ENCODE results near the gene DERA. TPM values are rescaled to one million over a fixed set of nuclear protein-coding genes. Genes with fewer than 3 reads are reported as not detected.
"Not testable (repeated sequence)": the region's sequence is repeated elsewhere in the genome, so short reads cannot be mapped to it uniquely, and the experiment has no call there.

The DERA gene
- total RNA-seq, 4 donors from 2014 or later = 30.9 to 40.6 (median 34.9) TPM

DNA sequence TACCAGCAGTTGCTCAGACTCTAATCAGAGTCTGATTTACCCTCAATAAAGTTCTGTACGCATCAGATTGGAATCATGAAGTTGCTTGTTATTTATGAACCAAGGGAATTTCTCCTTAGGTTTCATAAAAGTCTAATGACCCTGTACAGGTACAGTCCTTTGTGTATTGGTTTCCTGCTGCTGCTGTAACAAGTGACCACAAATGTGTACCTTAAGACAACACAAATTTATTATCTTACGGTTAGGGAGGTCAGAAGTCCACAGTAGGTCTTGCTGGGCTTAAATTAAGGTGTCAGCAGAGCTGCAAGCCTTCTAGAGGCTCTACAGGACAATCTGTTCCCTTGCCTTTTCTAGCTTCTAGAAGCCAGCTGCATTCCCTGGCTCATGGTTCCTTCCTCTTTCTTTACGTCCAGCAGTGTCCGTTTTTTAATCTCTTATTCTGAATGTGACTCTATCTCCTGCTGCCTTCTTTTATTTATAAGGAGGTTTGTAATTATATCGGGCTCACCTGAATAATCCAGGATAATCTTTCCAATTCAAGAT is 6.7 kb upstream of the DERA start:
- DNase-seq (ENCODE audit: low spot score in 2 of 2) = no peak
- no peaks in the 10 kb centered on the region for H3K9me3 ChIP-seq
- no peaks in the 10 kb centered on the region for H3K27me3 ChIP-seq
- no peak overlapping the region for H3K27ac ChIP-seq
- H3K4me1 ChIP-seq = no peaks in the 10 kb centered on the region
- TF ChIP-seq POLR2A (IDR thresholded peaks at IDR 0.05) (no peak), EP300 (IDR thresholded peaks at IDR 0.05) (no peak)
- TF ChIP-seq, protein P1, sequence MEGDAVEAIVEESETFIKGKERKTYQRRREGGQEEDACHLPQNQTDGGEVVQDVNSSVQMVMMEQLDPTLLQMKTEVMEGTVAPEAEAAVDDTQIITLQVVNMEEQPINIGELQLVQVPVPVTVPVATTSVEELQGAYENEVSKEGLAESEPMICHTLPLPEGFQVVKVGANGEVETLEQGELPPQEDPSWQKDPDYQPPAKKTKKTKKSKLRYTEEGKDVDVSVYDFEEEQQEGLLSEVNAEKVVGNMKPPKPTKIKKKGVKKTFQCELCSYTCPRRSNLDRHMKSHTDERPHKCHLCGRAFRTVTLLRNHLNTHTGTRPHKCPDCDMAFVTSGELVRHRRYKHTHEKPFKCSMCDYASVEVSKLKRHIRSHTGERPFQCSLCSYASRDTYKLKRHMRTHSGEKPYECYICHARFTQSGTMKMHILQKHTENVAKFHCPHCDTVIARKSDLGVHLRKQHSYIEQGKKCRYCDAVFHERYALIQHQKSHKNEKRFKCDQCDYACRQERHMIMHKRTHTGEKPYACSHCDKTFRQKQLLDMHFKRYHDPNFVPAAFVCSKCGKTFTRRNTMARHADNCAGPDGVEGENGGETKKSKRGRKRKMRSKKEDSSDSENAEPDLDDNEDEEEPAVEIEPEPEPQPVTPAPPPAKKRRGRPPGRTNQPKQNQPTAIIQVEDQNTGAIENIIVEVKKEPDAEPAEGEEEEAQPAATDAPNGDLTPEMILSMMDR (IDR thresholded peaks at IDR 0.05) = no peak
- WGBS, 2 donors = 89 to 92% methylated on average over 5 of the region's 5 CpGs
- H3K36me3 ChIP-seq = peaks cover 0 to 77% (median 0%) of the 10 kb centered on the region in 3 donors
- no peak overlapping the region for H3K4me3 ChIP-seq

GRCh38 chr12:15910468-15910863 is 666 bp upstream of the DERA start:
- no peak for DNase-seq (ENCODE audit: low spot score in 2 of 2)
- Histone ChIP-seq H3K4me3 (peak overlapping the region; percentile 71 to 99 (median 88)), H3K36me3 (peaks cover 0 to 20% (median 0%) of the 10 kb centered on the region in 3 donors), H3K27me3 (no peaks in the 10 kb centered on the region), H3K4me1 (peaks cover 0 to 17% (median 0%) of the 10 kb centered on the region in 4 donors), H3K9me3 (no peaks in the 10 kb centered on the region), H3K27ac (peak overlapping the region in 3 of 4 donors; percentile 92 to 96 (median 95))
- 58 to 61% methylated on average over 5 of the region's 5 CpGs for WGBS, 2 donors
- TF ChIP-seq EP300 (IDR thresholded peaks at IDR 0.05) = no peak
- TF ChIP-seq POLR2A (IDR thresholded peaks at IDR 0.05) = no peak
- TF ChIP-seq, protein P1 (IDR thresholded peaks at IDR 0.05) = no peak

DNA sequence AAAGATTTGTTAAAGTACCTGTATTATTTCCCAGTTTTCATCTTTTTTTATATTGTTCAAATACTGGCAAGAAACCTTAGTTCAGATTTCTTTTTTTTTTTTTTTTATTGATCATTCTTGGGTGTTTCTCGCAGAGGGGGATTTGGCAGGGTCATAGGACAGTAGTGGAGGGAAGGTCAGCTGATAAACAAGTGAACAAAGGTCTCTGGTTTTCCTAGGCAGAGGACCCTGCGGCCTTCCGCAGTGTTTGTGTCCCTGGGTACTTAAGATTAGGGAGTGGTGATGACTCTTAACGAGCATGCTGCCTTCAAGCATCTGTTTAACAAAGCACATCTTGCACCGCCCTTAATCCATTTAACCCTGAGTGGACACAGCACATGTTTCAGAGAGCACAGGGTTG is 799 bp downstream of the DERA start:
- not testable (repeated sequence) for DNase-seq (ENCODE audit: low spot score in 2 of 2); H3K27me3 ChIP-seq; H3K36me3 ChIP-seq; H3K9me3 ChIP-seq
- Histone ChIP-seq H3K4me1 (peaks cover 0 to 17% (median 0%) of the 10 kb centered on the region in 4 donors), H3K27ac (peak overlapping the region; percentile 78 to 96 (median 94)), H3K4me3 (peak overlapping the region; percentile 71 to 99 (median 88))
- 8 to 13% methylated on average over 5 of the region's 5 CpGs for WGBS, 2 donors

DNA sequence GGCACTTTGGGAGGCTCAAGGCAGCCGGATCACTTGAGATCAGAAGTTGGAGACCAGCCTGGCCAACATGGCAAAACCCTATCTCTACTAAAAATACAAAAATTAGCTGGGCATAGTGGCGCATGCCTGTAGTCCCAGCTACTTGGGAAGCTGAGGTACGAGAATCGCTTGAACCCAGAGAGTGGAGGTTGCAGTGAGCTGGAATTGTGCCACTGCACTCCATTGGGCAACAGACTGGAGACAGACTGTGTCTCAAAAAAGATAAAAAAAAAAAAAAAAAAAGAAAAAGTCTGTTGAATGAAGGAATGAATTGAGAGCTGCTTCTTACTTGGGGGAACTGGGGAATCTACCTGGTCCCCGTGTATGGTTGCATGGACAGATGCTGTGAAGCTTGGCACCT is 3.0 kb downstream of the DERA start:
- not testable (repeated sequence) for H3K27me3 ChIP-seq; H3K27ac ChIP-seq; H3K36me3 ChIP-seq; H3K4me3 ChIP-seq; DNase-seq (ENCODE audit: low spot score in 2 of 2); H3K9me3 ChIP-seq
- H3K4me1 ChIP-seq = peaks cover 0 to 17% (median 0%) of the 10 kb centered on the region in 4 donors
- 94 to 98% methylated on average over 5 of the region's 5 CpGs for WGBS, 2 donors

GRCh38 chr12:15918066-15918465 is 6.9 kb downstream of the DERA start:
- Histone ChIP-seq H3K4me3 (no peak overlapping the region), H3K27ac (no peak overlapping the region), H3K27me3 (no peaks in the 10 kb centered on the region), H3K9me3 (no peaks in the 10 kb centered on the region), H3K4me1 (peaks cover 0 to 8% (median 0%) of the 10 kb centered on the region in 4 donors), H3K36me3 (peaks cover 0 to 10% (median 0%) of the 10 kb centered on the region in 3 donors)
- TF ChIP-seq EP300 (IDR thresholded peaks at IDR 0.05) (no peak), POLR2A (IDR thresholded peaks at IDR 0.05) (no peak)
- TF ChIP-seq, protein P1 (IDR thresholded peaks at IDR 0.05) = no peak
- WGBS, 2 donors = 85 to 86% methylated on average over 7 of the region's 7 CpGs
- DNase-seq (ENCODE audit: low spot score in 2 of 2) = no peak

DNA sequence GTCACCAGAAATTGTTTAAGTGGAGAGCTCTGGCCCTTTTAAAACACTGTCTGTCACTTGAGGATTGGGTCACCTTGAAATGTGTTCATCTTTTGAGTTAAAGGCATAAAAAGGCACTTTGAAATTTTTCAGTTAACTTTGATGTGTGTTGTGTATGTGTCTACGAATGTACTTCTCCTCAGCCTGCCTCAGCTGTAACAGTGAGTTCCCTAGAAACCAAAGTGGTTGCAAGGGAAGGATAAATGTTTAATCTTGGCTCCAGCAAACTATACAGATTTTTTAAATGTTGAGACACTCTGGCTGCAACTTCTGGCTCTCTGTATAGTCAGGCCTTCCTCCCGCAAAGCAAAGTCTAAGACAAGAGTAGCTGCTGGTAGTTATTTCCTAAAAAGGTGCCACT is 8.3 kb downstream of the DERA start:
- H3K4me1 ChIP-seq = peaks cover 0 to under 1% (median 0%) of the 10 kb centered on the region in 4 donors

More for the DNA sequence above, 8.3 kb downstream of the DERA start:
- H3K27me3 ChIP-seq = no peaks in the 10 kb centered on the region
- no peak overlapping the region for H3K4me3 ChIP-seq
- peaks cover 0 to 10% (median 0%) of the 10 kb centered on the region in 3 donors for H3K36me3 ChIP-seq
- TF ChIP-seq EP300 (IDR thresholded peaks at IDR 0.05) (no peak), POLR2A (IDR thresholded peaks at IDR 0.05) (no peak)
- TF ChIP-seq, protein P1 (IDR thresholded peaks at IDR 0.05) = no peak
- WGBS, 2 donors = 77 to 82% methylated on average over 2 of the region's 2 CpGs
- DNase-seq (ENCODE audit: low spot score in 2 of 2) = no peak
- H3K9me3 ChIP-seq = no peaks in the 10 kb centered on the region
- H3K27ac ChIP-seq = no peak overlapping the region

Measured in tibial nerve (tissue), 4 donors.